Endodermal cell (in vitro differentiated cells): ENCODE data around the gene GANC. TPM values are rescaled to one million over a fixed set of nuclear protein-coding genes. Genes with fewer than 3 reads are reported as not detected.
"Not testable (repeated sequence)": the region's sequence is repeated elsewhere in the genome, so short reads cannot be mapped to it uniquely, and the experiment has no call there.

Experiments
- DNase-seq: peaks from one replicate; pipeline ENCODE4 v3.0.0-alpha.2; 2017
- H3K27ac ChIP-seq: 2 replicates; pipeline ENCODE4 v1.5.1; 2013; ENCODE audit warnings: mild to moderate bottlenecking, low read depth, low read length, moderate library complexity
- H3K27me3 ChIP-seq: 2 replicates; pipeline ENCODE4 v1.6.1; 2013; ENCODE audit warnings: mild to moderate bottlenecking, low read length, moderate library complexity; ENCODE audit not compliant: insufficient read depth, control insufficient read depth, poor library complexity, severe bottlenecking
- H3K36me3 ChIP-seq: 2 replicates; pipeline ENCODE4 v1.7.0; 2013; ENCODE audit warnings: mild to moderate bottlenecking, low read length, moderate library complexity; ENCODE audit not compliant: control insufficient read depth, insufficient read depth
- H3K4me1 ChIP-seq: one replicate; pipeline ENCODE4 v1.7.0; 2013; ENCODE audit warnings: low read length; ENCODE audit not compliant: control insufficient read depth, insufficient read depth
- H3K4me3 ChIP-seq: 2 replicates; pipeline ENCODE4 v1.5.1; 2013; ENCODE audit warnings: mild to moderate bottlenecking, low read length, moderate library complexity
- H3K9ac ChIP-seq: 2 replicates; pipeline ENCODE4 v1.6.1; 2013; ENCODE audit warnings: mild to moderate bottlenecking, low read length, moderate library complexity; ENCODE audit not compliant: poor library complexity, severe bottlenecking; ENCODE audit errors: extremely low read depth
- H3K9me3 ChIP-seq: 2 replicates; pipeline ENCODE4 v1.6.1; 2013; ENCODE audit warnings: mild to moderate bottlenecking, low read length, moderate library complexity; ENCODE audit not compliant: control insufficient read depth
- H3K27ac Mint-ChIP-seq: 2 replicates; pipeline ENCODE4 v1.8.0; 2020; ENCODE audit warnings: mixed read lengths
- H3K27me3 Mint-ChIP-seq: 2 replicates; pipeline ENCODE4 v1.8.0; 2021; ENCODE audit warnings: mild to moderate bottlenecking, mixed read lengths; ENCODE audit not compliant: insufficient read depth
- H3K36me3 Mint-ChIP-seq: 2 replicates; pipeline ENCODE4 v1.8.0; 2020; ENCODE audit warnings: low read depth, mixed read lengths
- H3K4me1 Mint-ChIP-seq: 2 replicates; pipeline ENCODE4 v1.8.0; 2020; ENCODE audit warnings: mixed read lengths
- H3K4me3 Mint-ChIP-seq: 2 replicates; pipeline ENCODE4 v1.8.0; 2020; ENCODE audit warnings: mild to moderate bottlenecking, moderate library complexity, mixed read lengths
- H3K9me3 Mint-ChIP-seq: 2 replicates; pipeline ENCODE4 v1.8.0; 2020; ENCODE audit warnings: mild to moderate bottlenecking, mixed read lengths
- WGBS, 2 experiments: methylation state at CpG; one replicate each; pipeline versions ENCODE4 v1.1.5 to v1.1.7; 2013; ENCODE audit warnings: missing lambda C conversion rate in 2 of 2, mixed read lengths in 1 of 2; ENCODE audit not compliant: insufficient coverage in 1 of 2, insufficient read length in 1 of 2; 5-methylcytosine and 5-hydroxymethylcytosine counted together
- total RNA-seq, 2 donors: library from RNA; stranded (reverse); fragmentation: NEBNext Ultra II Directional in 1 of 2; extraction: Animal tissue kit (Norgen Biotek cat#: 25700) in 1 of 2; gene quantifications; 2 replicates in 1 of 2; 3 replicates in 1 of 2; pipeline ENCODE4 v1.2.1, GENCODE V29; 2021
- TF ChIP-seq, protein P1 (sequence below): fragments of 200-600 bp; sonication (generic); conservative IDR thresholded peaks from 2 replicates; pipeline ENCODE4 v1.5.0; 2021; ENCODE audit warnings: antibody characterized with exemption, mild to moderate bottlenecking

The GANC gene
- total RNA-seq, 2 donors from 2014 or later: 13.8 to 17.1 TPM

- no peak overlapping the region for H3K4me3 Mint-ChIP-seq
- WGBS, 2 experiments: 90 to 92% methylated on average over 2 of the region's 2 CpGs
- H3K9me3 Mint-ChIP-seq: peaks cover 22% of the 10 kb centered on the region
- Histone ChIP-seq H3K36me3 (no peaks in the 10 kb centered on the region), H3K27me3 (no peaks in the 10 kb centered on the region), H3K4me3 (no peak overlapping the region), H3K4me1 (no peaks in the 10 kb centered on the region), H3K9me3 (peaks cover 10% of the 10 kb centered on the region), H3K27ac (no peak overlapping the region), H3K9ac (no peak overlapping the region)
- H3K36me3 Mint-ChIP-seq: peaks cover 11% of the 10 kb centered on the region
- peaks cover 3% of the 10 kb centered on the region for H3K4me1 Mint-ChIP-seq
- DNase-seq: no peak
- TF ChIP-seq, protein P1, sequence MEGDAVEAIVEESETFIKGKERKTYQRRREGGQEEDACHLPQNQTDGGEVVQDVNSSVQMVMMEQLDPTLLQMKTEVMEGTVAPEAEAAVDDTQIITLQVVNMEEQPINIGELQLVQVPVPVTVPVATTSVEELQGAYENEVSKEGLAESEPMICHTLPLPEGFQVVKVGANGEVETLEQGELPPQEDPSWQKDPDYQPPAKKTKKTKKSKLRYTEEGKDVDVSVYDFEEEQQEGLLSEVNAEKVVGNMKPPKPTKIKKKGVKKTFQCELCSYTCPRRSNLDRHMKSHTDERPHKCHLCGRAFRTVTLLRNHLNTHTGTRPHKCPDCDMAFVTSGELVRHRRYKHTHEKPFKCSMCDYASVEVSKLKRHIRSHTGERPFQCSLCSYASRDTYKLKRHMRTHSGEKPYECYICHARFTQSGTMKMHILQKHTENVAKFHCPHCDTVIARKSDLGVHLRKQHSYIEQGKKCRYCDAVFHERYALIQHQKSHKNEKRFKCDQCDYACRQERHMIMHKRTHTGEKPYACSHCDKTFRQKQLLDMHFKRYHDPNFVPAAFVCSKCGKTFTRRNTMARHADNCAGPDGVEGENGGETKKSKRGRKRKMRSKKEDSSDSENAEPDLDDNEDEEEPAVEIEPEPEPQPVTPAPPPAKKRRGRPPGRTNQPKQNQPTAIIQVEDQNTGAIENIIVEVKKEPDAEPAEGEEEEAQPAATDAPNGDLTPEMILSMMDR: no peak
- H3K27ac Mint-ChIP-seq: no peak overlapping the region
- no peaks in the 10 kb centered on the region for H3K27me3 Mint-ChIP-seq
Observed at GRCh38 chr15:42335074-42335473, 62.1 kb downstream of the GANC start.

DNA sequence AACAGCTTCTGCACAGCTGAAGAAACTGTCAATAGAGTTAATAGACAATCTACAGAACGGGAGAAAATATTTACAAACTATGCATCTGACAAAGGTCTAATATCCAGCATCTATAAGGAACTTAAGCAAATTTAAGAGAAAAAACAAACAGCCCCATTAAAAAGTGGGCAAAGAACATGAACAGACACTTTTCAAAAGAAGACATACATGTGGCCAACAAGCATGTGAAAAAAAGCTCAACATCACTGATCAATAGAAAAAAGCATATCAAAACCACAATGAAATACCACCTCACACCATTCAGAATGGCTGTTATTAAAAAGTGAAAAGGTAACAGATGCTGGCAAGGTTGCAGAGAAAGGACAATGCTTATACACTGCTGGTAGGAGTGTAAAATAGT lies 63.6 kb downstream of the GANC start:
- not testable (repeated sequence) for H3K4me3 ChIP-seq, H3K27ac ChIP-seq, H3K27me3 Mint-ChIP-seq, H3K27ac Mint-ChIP-seq, H3K27me3 ChIP-seq, DNase-seq, H3K9me3 ChIP-seq, H3K36me3 ChIP-seq, H3K4me1 ChIP-seq, H3K4me3 Mint-ChIP-seq, H3K9ac ChIP-seq, H3K4me1 Mint-ChIP-seq
- peaks cover 11% of the 10 kb centered on the region for H3K36me3 Mint-ChIP-seq
- H3K9me3 Mint-ChIP-seq: peaks cover 22% of the 10 kb centered on the region
- WGBS, 2 experiments: 92 to 100% methylated on average over 1 of the region's 1 CpG

- WGBS, 2 experiments: 86 to 92% methylated on average over 2 to 3 of the region's 3 CpGs
- not testable (repeated sequence) for H3K27me3 Mint-ChIP-seq, H3K4me3 Mint-ChIP-seq, H3K27ac ChIP-seq, H3K4me1 ChIP-seq, H3K27me3 ChIP-seq, H3K9me3 ChIP-seq, H3K4me3 ChIP-seq, H3K4me1 Mint-ChIP-seq, H3K27ac Mint-ChIP-seq, H3K36me3 ChIP-seq, H3K9ac ChIP-seq, DNase-seq
- Mint-ChIP-seq H3K36me3 (peaks cover 11% of the 10 kb centered on the region), H3K9me3 (peaks cover 22% of the 10 kb centered on the region)
Observed at GRCh38 chr15:42337104-42337503, 64.1 kb downstream of the GANC start.

- peaks cover 10% of the 10 kb centered on the region for H3K9me3 ChIP-seq
- H3K27ac Mint-ChIP-seq: no peak overlapping the region
- DNase-seq: no peak
- peaks cover 3% of the 10 kb centered on the region for H3K4me1 Mint-ChIP-seq
- peaks cover 22% of the 10 kb centered on the region for H3K9me3 Mint-ChIP-seq
- no peaks in the 10 kb centered on the region for H3K36me3 ChIP-seq
- H3K27ac ChIP-seq: no peak overlapping the region
- H3K4me1 ChIP-seq: no peaks in the 10 kb centered on the region
- H3K4me3 ChIP-seq: no peak overlapping the region
- H3K27me3 ChIP-seq: no peaks in the 10 kb centered on the region
- no peaks in the 10 kb centered on the region for H3K27me3 Mint-ChIP-seq
- H3K36me3 Mint-ChIP-seq: peaks cover 11% of the 10 kb centered on the region
- 77 to 100% methylated on average over 1 to 2 of the region's 2 CpGs for WGBS, 2 experiments
- H3K9ac ChIP-seq: no peak overlapping the region
- no peak overlapping the region for H3K4me3 Mint-ChIP-seq
- TF ChIP-seq, protein P1: no peak
Observed at GRCh38 chr15:42338500-42338899, 65.5 kb downstream of the GANC start.
